OCI-LY1 (cell line): ENCODE data around the gene DRICH1.
"Not testable (repeated sequence)": the region's sequence is repeated elsewhere in the genome, so short reads cannot be mapped to it uniquely, and the experiment has no call there.

Experiments
- H2AFZ ChIP-seq: fragments of 200-600 bp; sonication (generic), shearing (Covaris generic); 2 replicates; pipeline ENCODE4 v1.6.0; 2014; ENCODE audit warnings: antibody characterized with exemption, mild to moderate bottlenecking, low read length
- H3F3A ChIP-seq: fragments of 200-600 bp; sonication (generic), shearing (Covaris generic); 2 replicates; pipeline ENCODE4 v1.6.0; 2014; ENCODE audit warnings: mild to moderate bottlenecking, antibody characterized with exemption, low read length, moderate library complexity; ENCODE audit not compliant: insufficient read depth
- H3K27ac ChIP-seq: fragments of 200-600 bp; sonication (generic); 2 replicates; pipeline ENCODE4 v1.5.1; 2014; ENCODE audit warnings: low read length, mixed run types, mild to moderate bottlenecking, low read depth; ENCODE audit not compliant: poor library complexity, severe bottlenecking
- H3K27me3 ChIP-seq: fragments of 200-600 bp; sonication (generic); 2 replicates; pipeline ENCODE4 v1.6.0; 2014; ENCODE audit warnings: antibody characterized with exemption, mild to moderate bottlenecking, low read length, moderate library complexity; ENCODE audit not compliant: insufficient read depth
- H3K36me3 ChIP-seq: fragments of 200-600 bp; sonication (generic); 2 replicates; pipeline ENCODE4 v1.6.1; 2014; ENCODE audit warnings: mild to moderate bottlenecking, antibody characterized with exemption, low read length, moderate library complexity, mixed read lengths; ENCODE audit not compliant: insufficient read depth
- H3K4me1 ChIP-seq: fragments of 200-600 bp; sonication (generic); 2 replicates; pipeline ENCODE4 v1.5.1; 2014; ENCODE audit warnings: mild to moderate bottlenecking, low read length, moderate library complexity; ENCODE audit not compliant: insufficient read depth, severe bottlenecking
- H3K4me2 ChIP-seq: fragments of 200-600 bp; sonication (generic), shearing (Covaris generic); 2 replicates; pipeline ENCODE4 v1.6.1; 2014; ENCODE audit warnings: low read length
- H3K4me3 ChIP-seq: fragments of 200-600 bp; sonication (generic); 2 replicates; pipeline ENCODE4 v1.5.1; 2014; ENCODE audit warnings: low read length, low read depth, mild to moderate bottlenecking, mixed read lengths; ENCODE audit not compliant: poor library complexity, severe bottlenecking
- H3K79me2 ChIP-seq: fragments of 200-600 bp; shearing (Covaris generic); 2 replicates; pipeline ENCODE4 v1.6.1; 2016; ENCODE audit warnings: mixed run types, low read length, mixed read lengths; ENCODE audit not compliant: insufficient read depth
- H3K9ac ChIP-seq: fragments of 200-600 bp; sonication (generic), shearing (Covaris generic); 2 replicates; pipeline ENCODE4 v1.6.1; 2014; ENCODE audit warnings: mild to moderate bottlenecking, low read length, mixed read lengths
- H3K9me2 ChIP-seq: fragments of 200-600 bp; sonication (generic), shearing (Covaris generic); 2 replicates; pipeline ENCODE4 v1.6.1; 2014; ENCODE audit warnings: low read depth, mild to moderate bottlenecking, low read length, mixed read lengths
- H3K9me3 ChIP-seq: fragments of 200-600 bp; shearing (Covaris generic); 2 replicates; pipeline ENCODE4 v1.6.1; 2014; ENCODE audit warnings: low read length, mixed read lengths
- H4K20me1 ChIP-seq: fragments of 200-600 bp; sonication (generic), shearing (Covaris generic); 2 replicates; pipeline ENCODE4 v1.6.0; 2016; ENCODE audit warnings: mild to moderate bottlenecking, low read length; ENCODE audit not compliant: insufficient read depth
- CTCF ChIP-seq: fragments of 200-600 bp; sonication (generic), shearing (Covaris generic); IDR thresholded peaks from 2 replicates; pipeline ENCODE4 v1.5.1; 2017; ENCODE audit warnings: mild to moderate bottlenecking, antibody characterized with exemption, low read length, moderate library complexity, mixed read lengths
- EZH2 ChIP-seq: fragments of 200-600 bp; sonication (generic), shearing (Covaris generic); IDR thresholded peaks from 2 replicates; pipeline ENCODE4 v1.8.0; 2017; ENCODE audit warnings: borderline replicate concordance, mixed run types, mild to moderate bottlenecking, antibody characterized with exemption, low read length, moderate library complexity, mixed read lengths

The DRICH1 gene

GRCh38 chr22:23564276-23564675, 67.8 kb downstream of the DRICH1 start:
- H2AFZ ChIP-seq: no peak overlapping the region
- no peak overlapping the region for H3K4me3 ChIP-seq
- no peak overlapping the region for H3K27ac ChIP-seq
- TF ChIP-seq EZH2 (no peak), CTCF (no peak)
- H3K9me2 ChIP-seq: no peaks in the 10 kb centered on the region
- no peak overlapping the region for H3K9ac ChIP-seq
- H3K36me3 ChIP-seq: no peaks in the 10 kb centered on the region
- H3K4me1 ChIP-seq: no peaks in the 10 kb centered on the region
- no peaks in the 10 kb centered on the region for H3K79me2 ChIP-seq
- H4K20me1 ChIP-seq: no peaks in the 10 kb centered on the region
- no peak overlapping the region for H3K4me2 ChIP-seq
- H3F3A ChIP-seq: no peaks in the 10 kb centered on the region
- no peaks in the 10 kb centered on the region; the same call in 1 of the 2 replicates for H3K27me3 ChIP-seq
- no peaks in the 10 kb centered on the region for H3K9me3 ChIP-seq

GRCh38 chr22:23563111-23563510, 69.0 kb downstream of the DRICH1 start:
- H3K36me3 ChIP-seq: no peaks in the 10 kb centered on the region
- no peak overlapping the region for H3K4me2 ChIP-seq
- no peak overlapping the region for H3K4me3 ChIP-seq
- no peak overlapping the region for H2AFZ ChIP-seq
- no peaks in the 10 kb centered on the region for H4K20me1 ChIP-seq
- H3F3A ChIP-seq: no peaks in the 10 kb centered on the region
- no peaks in the 10 kb centered on the region for H3K4me1 ChIP-seq
- H3K27ac ChIP-seq: no peak overlapping the region
- no peaks in the 10 kb centered on the region; the same call in 1 of the 2 replicates for H3K27me3 ChIP-seq
- no peaks in the 10 kb centered on the region for H3K79me2 ChIP-seq
- no peaks in the 10 kb centered on the region for H3K9me3 ChIP-seq
- TF ChIP-seq CTCF (no peak), EZH2 (no peak)
- H3K9ac ChIP-seq: no peak overlapping the region
- no peaks in the 10 kb centered on the region for H3K9me2 ChIP-seq

- no peaks in the 10 kb centered on the region for H3K4me1 ChIP-seq
- no peak overlapping the region for H3K27ac ChIP-seq
Measured at GRCh38 chr22:23562186-23562585, 69.9 kb downstream of the DRICH1 start.

GRCh38 chr22:23561025-23561510, 71.1 kb downstream of the DRICH1 start:
- not testable (repeated sequence) for H3K27ac ChIP-seq

More at GRCh38 chr22:23562186-23562585, 69.9 kb downstream of the DRICH1 start:
- H3K27me3 ChIP-seq: no peaks in the 10 kb centered on the region; the same call in 1 of the 2 replicates
- no peaks in the 10 kb centered on the region for H3K9me2 ChIP-seq
- no peaks in the 10 kb centered on the region for H3K9me3 ChIP-seq
- H3F3A ChIP-seq: no peaks in the 10 kb centered on the region
- no peak overlapping the region for H3K4me2 ChIP-seq
- no peaks in the 10 kb centered on the region for H3K36me3 ChIP-seq
- no peak overlapping the region for H3K9ac ChIP-seq
- no peak for TF ChIP-seq CTCF
- TF ChIP-seq EZH2: no peak
- no peaks in the 10 kb centered on the region for H4K20me1 ChIP-seq
- H3K79me2 ChIP-seq: no peaks in the 10 kb centered on the region
- no peak overlapping the region for H3K4me3 ChIP-seq
- H2AFZ ChIP-seq: no peak overlapping the region

GRCh38 chr22:23560215-23560614, 71.9 kb downstream of the DRICH1 start:
- not testable (repeated sequence) for H3K4me2 ChIP-seq, H2AFZ ChIP-seq, H3K9ac ChIP-seq, H3K9me2 ChIP-seq, H3K9me3 ChIP-seq, H3F3A ChIP-seq, H3K27ac ChIP-seq, H3K27me3 ChIP-seq, H3K36me3 ChIP-seq, H3K79me2 ChIP-seq, H4K20me1 ChIP-seq, H3K4me3 ChIP-seq, H3K4me1 ChIP-seq

More at GRCh38 chr22:23561025-23561510, 71.1 kb downstream of the DRICH1 start:
- not testable (repeated sequence) for H3K9me3 ChIP-seq, H4K20me1 ChIP-seq, H3K9ac ChIP-seq, H3K4me2 ChIP-seq, H3F3A ChIP-seq, H3K27me3 ChIP-seq, H3K4me1 ChIP-seq, H3K36me3 ChIP-seq, H2AFZ ChIP-seq, H3K79me2 ChIP-seq, H3K9me2 ChIP-seq, H3K4me3 ChIP-seq
